Glutamatergic neuron (in vitro differentiated cells): ENCODE data around the gene LHFPL4. TPM values are rescaled to one million over a fixed set of nuclear protein-coding genes. Genes with fewer than 3 reads are reported as not detected.

Experiments
- DNase-seq: peaks from one replicate; pipeline ENCODE4 v3.0.0; 2022
- H3K27ac Mint-ChIP-seq: one replicate; pipeline ENCODE4 v1.8.0; 2020; ENCODE audit warnings: mild to moderate bottlenecking, mixed read lengths, inconsistent platforms; ENCODE audit not compliant: unreplicated experiment
- H3K27me3 Mint-ChIP-seq: one replicate; pipeline ENCODE4 v1.8.0; 2020; ENCODE audit warnings: mild to moderate bottlenecking, moderate library complexity, mixed read lengths, inconsistent platforms; ENCODE audit not compliant: unreplicated experiment
- H3K36me3 Mint-ChIP-seq: one replicate; pipeline ENCODE4 v1.8.0; 2020; ENCODE audit warnings: mild to moderate bottlenecking, mixed read lengths, inconsistent platforms; ENCODE audit not compliant: unreplicated experiment
- H3K4me1 Mint-ChIP-seq: one replicate; pipeline ENCODE4 v1.8.0; 2020; ENCODE audit warnings: mild to moderate bottlenecking, low read depth, mixed read lengths, inconsistent platforms; ENCODE audit not compliant: unreplicated experiment
- H3K4me3 Mint-ChIP-seq: one replicate; pipeline ENCODE4 v1.8.0; 2020; ENCODE audit warnings: mild to moderate bottlenecking, mixed read lengths, inconsistent platforms; ENCODE audit not compliant: unreplicated experiment
- H3K9me3 Mint-ChIP-seq: one replicate; pipeline ENCODE4 v1.8.0; 2020; ENCODE audit warnings: mild to moderate bottlenecking, moderate library complexity, mixed read lengths, inconsistent platforms; ENCODE audit not compliant: unreplicated experiment
- CTCF ChIP-seq: fragments of 200-600 bp; sonication (generic); IDR thresholded peaks from one replicate; pipeline ENCODE4 v1.5.0; 2021; ENCODE audit not compliant: partially characterized antibody, unreplicated experiment
- total RNA-seq: library from RNA; stranded (reverse); fragmentation: NEBNext Ultra II Directional; extraction: Animal tissue kit (Norgen Biotek cat#: 25700); gene quantifications from one replicate; pipeline ENCODE4 v1.2.1, GENCODE V29; 2021; ENCODE audit not compliant: unreplicated experiment

LHFPL4 gene
- total RNA-seq, 1 donor from 2014 or later: 23.4 TPM

DNA sequence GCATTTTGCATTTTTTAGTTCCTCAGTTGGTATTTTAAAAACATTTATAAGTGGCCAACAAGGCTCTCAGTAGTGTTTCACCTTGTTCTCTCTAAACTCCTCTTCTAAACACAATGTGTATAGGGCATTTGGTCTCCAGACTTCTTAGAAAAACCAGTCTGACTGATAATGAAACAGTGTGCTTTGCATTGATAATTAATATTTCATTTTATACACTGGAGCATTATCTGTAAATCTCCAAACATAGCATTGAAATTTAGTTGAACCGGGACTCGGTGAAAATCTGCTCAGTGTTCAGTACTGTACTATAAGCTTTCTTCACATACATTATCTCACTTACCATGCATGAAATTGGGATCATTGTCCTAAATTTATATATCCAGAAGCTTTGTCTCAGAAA, 102.6 kb downstream of the LHFPL4 start:
- H3K27me3 Mint-ChIP-seq: no peaks in the 10 kb centered on the region
- no peak for TF ChIP-seq CTCF
- H3K4me3 Mint-ChIP-seq: no peak overlapping the region
- H3K36me3 Mint-ChIP-seq: no peaks in the 10 kb centered on the region
- H3K27ac Mint-ChIP-seq: no peak overlapping the region
- DNase-seq: no peak
- H3K4me1 Mint-ChIP-seq: no peaks in the 10 kb centered on the region
- H3K9me3 Mint-ChIP-seq: peaks cover 5% of the 10 kb centered on the region

DNA sequence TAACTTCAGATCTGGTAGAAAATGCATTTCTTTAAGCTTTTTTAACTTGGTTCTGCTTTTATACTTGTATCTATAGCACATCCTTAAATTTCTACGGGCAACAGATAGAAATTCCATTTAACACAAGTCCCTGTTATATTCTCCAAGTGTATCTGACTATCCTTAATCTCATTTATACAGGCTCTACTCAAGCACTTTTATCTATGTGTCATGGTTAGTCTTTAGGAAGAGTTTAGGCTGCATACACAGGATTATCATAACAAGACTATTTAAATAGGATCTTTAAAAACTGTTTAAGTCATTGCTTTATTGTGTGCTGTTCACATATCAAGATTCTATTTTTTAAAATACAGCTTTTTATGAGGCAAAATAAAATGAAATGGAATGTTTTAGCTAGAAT, 103.5 kb downstream of the LHFPL4 start:
- H3K9me3 Mint-ChIP-seq: peaks cover 5% of the 10 kb centered on the region
- H3K27ac Mint-ChIP-seq: no peak overlapping the region
- no peaks in the 10 kb centered on the region for H3K4me1 Mint-ChIP-seq
- no peak for DNase-seq
- H3K27me3 Mint-ChIP-seq: no peaks in the 10 kb centered on the region
- no peaks in the 10 kb centered on the region for H3K36me3 Mint-ChIP-seq
- no peak for TF ChIP-seq CTCF
- no peak overlapping the region for H3K4me3 Mint-ChIP-seq

- peak overlapping the region; percentile 6 for H3K4me3 Mint-ChIP-seq
- no peak for DNase-seq
- H3K9me3 Mint-ChIP-seq: peaks cover 5% of the 10 kb centered on the region
- H3K36me3 Mint-ChIP-seq: no peaks in the 10 kb centered on the region
- no peaks in the 10 kb centered on the region for H3K4me1 Mint-ChIP-seq
- H3K27me3 Mint-ChIP-seq: peaks cover 2% of the 10 kb centered on the region
- H3K27ac Mint-ChIP-seq: peak overlapping the region; percentile 40
- TF ChIP-seq CTCF: no peak
These were observed 105.0 kb downstream of the LHFPL4 start for GRCh38 chr3:9448643-9449042.

Other genes with a start within 250 kb of the LHFPL4 start
- gene THUMPD3, start 190.8 kb downstream of the LHFPL4 start, total RNA-seq: 50.2 TPM
- 337 TPM for gene SETD5, start 156.2 kb downstream of the LHFPL4 start, total RNA-seq
- gene MTMR14, start 95.7 kb upstream of the LHFPL4 start, total RNA-seq: 45.7 TPM
- gene CPNE9, start 150.0 kb upstream of the LHFPL4 start, total RNA-seq: 54.6 TPM
- 30.6 TPM for gene BRPF1, start 177.9 kb upstream of the LHFPL4 start, total RNA-seq
- 76.5 TPM for gene OGG1, start 196.1 kb upstream of the LHFPL4 start, total RNA-seq
- 8.2 TPM for gene CAMK1, start 216.1 kb upstream of the LHFPL4 start, total RNA-seq
- 59.1 TPM for gene TADA3, start 238.7 kb upstream of the LHFPL4 start, total RNA-seq
- 164 TPM for gene ARPC4, start 239.3 kb upstream of the LHFPL4 start, total RNA-seq